Erythroblast (primary cell): ENCODE measurements around the gene MAP6.

ENCODE experiments used
- GATA1 ChIP-seq: IDR thresholded peaks from 2 replicates; pipeline ENCODE4 v1.6.1; 2011; ENCODE audit warnings: low read depth, mild to moderate bottlenecking, control low read depth, low read length, moderate library complexity
- POLR2A ChIP-seq: IDR thresholded peaks from 2 replicates; pipeline ENCODE4 v1.6.1; 2011; ENCODE audit warnings: mild to moderate bottlenecking, low read length

- TF ChIP-seq POLR2A (no peak), GATA1 (no peak)
Measured at GRCh38 chr11:75625991-75626888, 42.6 kb downstream of the MAP6 start.
